ENCODE measurements around the gene TAF8. TPM values are rescaled to one million over a fixed set of nuclear protein-coding genes. Genes with fewer than 3 reads are reported as not detected.

The TAF8 gene
- total RNA-seq, 1 donor from 2014 or later: 17.2 TPM

DNA sequence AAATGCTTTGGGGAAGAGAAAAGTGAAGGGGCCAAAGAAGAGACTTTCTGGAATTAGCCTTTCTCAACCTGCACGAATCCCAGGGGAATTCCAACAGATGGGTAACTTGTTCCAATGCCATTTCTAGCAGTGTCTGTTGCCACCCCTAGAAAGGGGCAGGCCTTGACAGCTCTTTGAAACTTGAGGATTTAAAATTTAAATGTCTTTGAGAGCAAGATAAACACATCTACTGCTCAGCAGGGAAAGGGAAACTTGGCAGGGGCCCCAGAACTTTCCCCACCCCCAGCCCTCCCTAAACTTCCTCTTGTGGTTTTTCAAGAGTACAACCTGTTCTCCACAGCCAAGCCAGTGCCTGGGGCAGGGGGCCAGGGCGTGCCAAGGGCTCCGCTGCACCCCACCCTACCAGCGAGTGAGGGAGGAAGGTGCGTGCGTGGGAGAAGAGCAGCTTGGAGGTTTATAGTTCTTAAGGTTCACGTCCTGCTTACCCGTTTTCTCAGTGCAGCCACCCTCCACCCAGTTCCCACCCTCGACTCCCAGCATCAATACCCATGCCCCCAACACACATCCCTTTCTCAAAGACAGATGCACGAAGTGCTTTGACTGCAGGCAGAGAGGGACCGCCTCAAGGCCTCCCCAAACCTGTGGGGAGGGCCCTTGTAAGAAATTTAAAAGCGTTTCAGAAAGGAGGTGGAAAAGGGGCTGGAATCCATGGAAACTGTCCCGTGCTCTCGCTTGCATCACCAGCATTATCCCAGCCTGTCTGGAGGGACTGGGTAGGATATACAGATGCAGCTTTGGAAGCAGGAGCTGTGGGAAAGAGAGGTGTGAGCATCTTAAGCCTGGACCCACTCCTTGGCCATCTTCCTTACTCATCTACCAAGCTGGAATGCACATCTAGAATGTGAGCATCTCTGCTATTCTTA, 4.5 kb upstream of the TAF8 start:
- Mint-ChIP-seq H3K4me3 (ENCODE audit: unreplicated experiment) (peak overlapping the region; percentile 53), H3K27ac (ENCODE audit: unreplicated experiment) (peak overlapping the region; percentile 98), H3K9me3 (ENCODE audit: low read depth) (no peaks in the 10 kb centered on the region), H3K27me3 (ENCODE audit: low read depth) (no peaks in the 10 kb centered on the region), H3K4me1 (ENCODE audit: low read depth) (peaks cover 66% of the 10 kb centered on the region), H3K36me3 (ENCODE audit: low read depth) (no peaks in the 10 kb centered on the region)
- TF ChIP-seq, protein P1, sequence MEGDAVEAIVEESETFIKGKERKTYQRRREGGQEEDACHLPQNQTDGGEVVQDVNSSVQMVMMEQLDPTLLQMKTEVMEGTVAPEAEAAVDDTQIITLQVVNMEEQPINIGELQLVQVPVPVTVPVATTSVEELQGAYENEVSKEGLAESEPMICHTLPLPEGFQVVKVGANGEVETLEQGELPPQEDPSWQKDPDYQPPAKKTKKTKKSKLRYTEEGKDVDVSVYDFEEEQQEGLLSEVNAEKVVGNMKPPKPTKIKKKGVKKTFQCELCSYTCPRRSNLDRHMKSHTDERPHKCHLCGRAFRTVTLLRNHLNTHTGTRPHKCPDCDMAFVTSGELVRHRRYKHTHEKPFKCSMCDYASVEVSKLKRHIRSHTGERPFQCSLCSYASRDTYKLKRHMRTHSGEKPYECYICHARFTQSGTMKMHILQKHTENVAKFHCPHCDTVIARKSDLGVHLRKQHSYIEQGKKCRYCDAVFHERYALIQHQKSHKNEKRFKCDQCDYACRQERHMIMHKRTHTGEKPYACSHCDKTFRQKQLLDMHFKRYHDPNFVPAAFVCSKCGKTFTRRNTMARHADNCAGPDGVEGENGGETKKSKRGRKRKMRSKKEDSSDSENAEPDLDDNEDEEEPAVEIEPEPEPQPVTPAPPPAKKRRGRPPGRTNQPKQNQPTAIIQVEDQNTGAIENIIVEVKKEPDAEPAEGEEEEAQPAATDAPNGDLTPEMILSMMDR (IDR thresholded peaks at IDR 0.05): no peak
- peak; percentile 98 for DNase-seq (ENCODE audit: low spot score)

DNA sequence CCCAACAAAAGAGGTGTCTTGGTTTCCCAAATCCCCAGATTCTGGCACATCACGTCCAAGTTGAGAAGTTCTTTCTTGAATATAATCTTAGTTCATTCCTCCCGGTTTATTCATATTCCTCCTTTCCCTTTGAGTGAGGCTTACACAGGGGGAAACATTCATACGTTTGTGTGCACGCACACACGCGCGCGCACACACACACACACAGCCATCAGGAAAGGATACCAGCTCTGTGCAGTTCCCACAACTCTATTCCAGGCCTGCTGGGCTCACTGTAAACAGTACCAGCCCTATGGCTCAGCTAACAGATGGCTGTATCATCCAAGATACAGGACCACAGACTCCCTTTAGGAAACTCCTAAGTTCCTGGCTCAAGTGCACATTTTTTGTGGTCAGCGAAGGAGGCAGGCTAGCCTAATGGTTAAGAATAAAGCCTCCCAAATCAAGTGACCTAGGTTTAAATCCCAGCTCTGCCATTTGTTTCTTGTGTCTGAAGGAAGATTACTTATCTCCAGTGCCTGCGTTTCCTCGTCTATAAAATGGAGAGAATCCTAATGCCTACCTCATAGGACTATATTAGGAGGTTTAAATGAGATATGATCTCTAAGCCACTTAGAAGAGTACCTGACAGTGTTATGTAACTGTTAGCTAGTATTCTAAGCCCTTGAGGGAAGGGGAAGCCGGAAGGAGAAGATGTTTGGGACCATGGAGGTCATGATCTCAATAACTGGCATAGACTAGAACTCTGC, 3.7 kb upstream of the TAF8 start:
- no peaks in the 10 kb centered on the region for H3K27me3 Mint-ChIP-seq (ENCODE audit: low read depth)
- DNase-seq (ENCODE audit: low spot score): no peak
- peak overlapping the region; percentile 82 for H3K4me3 Mint-ChIP-seq (ENCODE audit: unreplicated experiment)
- no peaks in the 10 kb centered on the region for H3K9me3 Mint-ChIP-seq (ENCODE audit: low read depth)
- peaks cover 64% of the 10 kb centered on the region for H3K4me1 Mint-ChIP-seq (ENCODE audit: low read depth)
- H3K36me3 Mint-ChIP-seq (ENCODE audit: low read depth): no peaks in the 10 kb centered on the region
- TF ChIP-seq, protein P1 (IDR thresholded peaks at IDR 0.05): no peak
- H3K27ac Mint-ChIP-seq (ENCODE audit: unreplicated experiment): peak overlapping the region; percentile 98

DNA sequence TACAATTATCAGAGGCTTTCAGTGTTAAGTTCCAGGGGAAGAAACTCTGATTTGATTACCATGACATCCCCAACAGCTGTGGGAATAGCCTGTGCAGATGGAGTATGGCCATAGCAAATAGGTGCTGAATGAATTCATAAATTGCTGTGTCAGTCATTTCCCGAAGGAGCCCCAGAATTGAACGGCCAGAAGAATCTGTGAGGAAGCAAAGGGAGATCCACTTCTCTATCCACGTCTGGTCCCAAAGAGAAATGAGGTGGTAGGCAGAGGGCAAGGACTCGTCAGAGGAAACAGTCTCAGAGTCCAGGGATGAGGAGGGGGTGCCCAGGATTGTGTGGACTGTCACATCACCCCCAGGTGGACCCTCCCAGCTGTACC, 3.1 kb upstream of the TAF8 start:
- Mint-ChIP-seq H3K27ac (ENCODE audit: unreplicated experiment) (peak overlapping the region; percentile 98), H3K36me3 (ENCODE audit: low read depth) (no peaks in the 10 kb centered on the region), H3K27me3 (ENCODE audit: low read depth) (no peaks in the 10 kb centered on the region), H3K9me3 (ENCODE audit: low read depth) (no peaks in the 10 kb centered on the region), H3K4me1 (ENCODE audit: low read depth) (peaks cover 59% of the 10 kb centered on the region), H3K4me3 (ENCODE audit: unreplicated experiment) (peak overlapping the region; percentile 82)
- TF ChIP-seq, protein P1 (IDR thresholded peaks at IDR 0.05): no peak
- DNase-seq (ENCODE audit: low spot score): peak; percentile 29

DNA sequence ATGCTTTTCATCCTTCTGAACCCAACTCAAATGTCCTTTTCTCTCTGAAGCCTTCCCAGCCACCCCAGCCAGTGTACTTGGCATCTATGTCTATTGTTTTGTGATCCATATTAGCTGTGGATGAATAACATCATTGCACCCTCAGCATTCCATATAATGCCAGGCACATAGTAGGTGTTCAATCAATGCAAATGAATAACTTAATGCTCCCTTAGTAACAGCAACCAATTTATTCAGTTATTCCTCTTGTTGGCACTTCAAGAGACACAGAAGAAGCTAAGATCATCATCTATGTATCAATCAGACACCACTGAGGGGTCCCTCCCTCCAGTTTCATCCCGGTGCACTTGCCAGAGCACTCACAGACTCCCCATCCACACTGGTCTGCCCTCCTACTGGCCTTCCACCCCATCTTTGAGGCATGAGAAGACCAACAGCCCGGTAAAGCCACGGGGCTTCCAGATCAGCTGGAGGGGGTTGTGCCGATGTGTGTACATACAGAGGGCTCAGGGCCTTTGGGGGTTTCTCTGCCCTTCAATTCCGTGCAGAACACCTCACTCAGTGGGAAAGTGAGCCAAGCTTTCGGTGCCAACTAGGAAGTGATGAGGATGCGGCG, 2.4 kb upstream of the TAF8 start:
- Mint-ChIP-seq H3K27ac (ENCODE audit: unreplicated experiment) (peak overlapping the region; percentile 98), H3K9me3 (ENCODE audit: low read depth) (no peaks in the 10 kb centered on the region), H3K4me1 (ENCODE audit: low read depth) (peaks cover 59% of the 10 kb centered on the region), H3K36me3 (ENCODE audit: low read depth) (peaks cover 2% of the 10 kb centered on the region), H3K4me3 (ENCODE audit: unreplicated experiment) (peak overlapping the region; percentile 82), H3K27me3 (ENCODE audit: low read depth) (no peaks in the 10 kb centered on the region)
- peak; percentile 39 for DNase-seq (ENCODE audit: low spot score)
- TF ChIP-seq, protein P1 (IDR thresholded peaks at IDR 0.05): no peak
